Immature natural killer cell (primary cell): ENCODE results near the gene PPP4R2. TPM values are rescaled to one million over a fixed set of nuclear protein-coding genes. Genes with fewer than 3 reads are reported as not detected.

Experiments
- DNase-seq, 3 donors: peaks; one replicate each; pipeline ENCODE4 v3.0.0; 2022; ENCODE audit warnings: mixed read lengths in 1 of 3
- H3K27ac Mint-ChIP-seq, 6 donors: one replicate each; pipeline ENCODE4 v1.8.0; 2020; ENCODE audit warnings: mixed read lengths in 6 of 6, mild to moderate bottlenecking in 5 of 6, inconsistent platforms in 4 of 6, moderate library complexity in 3 of 6
- H3K27me3 Mint-ChIP-seq, 3 donors: one replicate each; pipeline ENCODE4 v1.8.0; 2020 to 2021; ENCODE audit warnings: low read depth in 3 of 3, mild to moderate bottlenecking in 3 of 3, mixed read lengths in 3 of 3, moderate library complexity in 3 of 3, inconsistent platforms in 1 of 3
- H3K36me3 Mint-ChIP-seq, 3 donors: one replicate each; pipeline ENCODE4 v1.8.0; 2020; ENCODE audit warnings: mixed read lengths in 3 of 3, inconsistent platforms in 2 of 3, mild to moderate bottlenecking in 2 of 3
- H3K4me1 Mint-ChIP-seq, 2 donors: one replicate each; pipeline ENCODE4 v1.8.0; 2020; ENCODE audit warnings: inconsistent platforms in 2 of 2, mild to moderate bottlenecking in 2 of 2, mixed read lengths in 2 of 2, moderate library complexity in 1 of 2
- H3K4me3 Mint-ChIP-seq, 5 donors: one replicate each; pipeline ENCODE4 v1.8.0; 2020; ENCODE audit warnings: mild to moderate bottlenecking in 5 of 5, mixed read lengths in 5 of 5, inconsistent platforms in 3 of 5, moderate library complexity in 3 of 5
- H3K9me3 Mint-ChIP-seq, 6 donors: one replicate each; pipeline ENCODE4 v1.8.0; 2020; ENCODE audit warnings: mild to moderate bottlenecking in 6 of 6, mixed read lengths in 6 of 6, inconsistent platforms in 4 of 6, moderate library complexity in 3 of 6
- polyA plus RNA-seq, 3 donors: library from polyadenylated mRNA; unstranded; fragments of 300-500 nt; fragmentation: Illumina TruSeq; gene quantifications; one replicate each; pipeline ENCODE4 v1.2.3, GENCODE V29; 2021

PPP4R2 gene
- polyA plus RNA-seq, 3 donors from 2014 or later, result 27.6 to 47.3 (median 44.9) TPM

DNA sequence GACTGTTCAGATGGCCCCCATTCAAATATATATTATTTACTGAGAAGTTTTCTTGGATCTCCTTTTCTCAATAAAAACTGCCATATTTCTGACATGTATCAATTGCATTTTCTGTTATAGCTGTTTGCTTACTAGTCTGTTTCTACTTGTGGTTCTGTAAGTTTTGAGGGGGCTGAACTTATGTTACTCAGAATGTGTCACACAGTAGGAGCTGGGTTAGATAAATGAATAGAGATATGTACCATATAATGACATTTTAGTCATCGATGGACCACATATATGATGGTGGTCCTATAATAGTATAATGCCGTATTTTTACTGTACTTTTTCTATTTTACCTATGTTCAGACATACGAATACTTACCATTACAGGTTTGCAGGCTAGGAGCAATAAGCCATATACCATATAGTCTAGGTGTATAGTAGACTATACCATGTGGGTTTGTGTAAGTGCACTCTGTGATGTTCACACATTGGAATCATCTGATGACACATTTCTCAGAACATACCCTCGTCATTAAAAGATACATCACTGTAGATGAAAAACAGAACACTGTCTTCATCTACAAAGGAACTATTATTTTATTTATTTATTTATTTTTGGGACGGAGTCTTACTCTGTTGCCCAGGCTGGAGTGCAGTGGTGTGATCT, 22.3 kb downstream of the PPP4R2 start:
- Mint-ChIP-seq H3K27ac (peak overlapping the region in 2 of 6 donors; percentile 1 to 63), H3K36me3 (no peaks in the 10 kb centered on the region), H3K27me3 (peaks cover 0 to 3% (median 1%) of the 10 kb centered on the region in 3 donors), H3K9me3 (no peaks in the 10 kb centered on the region), H3K4me3 (peak overlapping the region in 1 of 5 donors; percentile 29), H3K4me1 (peaks cover 57 to 81% of the 10 kb centered on the region in 2 donors)
- no peak for DNase-seq

DNA sequence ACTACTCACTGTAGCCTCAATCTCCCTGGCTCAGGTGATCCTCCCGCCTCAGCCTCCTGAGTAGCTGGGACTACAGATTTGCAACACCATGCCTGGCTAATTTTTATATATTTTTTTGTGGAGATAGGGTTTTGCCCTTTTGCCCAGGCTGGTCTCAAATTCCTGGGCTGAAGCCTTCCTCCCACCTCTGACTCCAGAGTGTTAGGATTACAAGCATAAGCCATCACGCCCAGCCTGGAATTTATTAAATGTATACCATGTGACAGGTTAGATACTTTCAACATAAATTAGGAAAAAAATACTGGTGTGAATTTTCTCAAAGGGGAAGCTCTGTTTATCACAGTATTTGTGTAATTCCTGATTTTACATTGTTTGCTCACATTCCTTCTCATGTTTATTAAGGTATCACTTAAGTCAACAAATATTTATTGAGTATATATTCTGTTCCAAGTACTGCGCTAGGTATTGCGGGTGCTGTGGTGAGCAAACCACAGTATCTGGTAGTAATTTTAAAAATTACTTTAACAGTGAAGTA, 24.8 kb downstream of the PPP4R2 start:
- peaks cover 63 to 91% of the 10 kb centered on the region in 2 donors for H3K4me1 Mint-ChIP-seq
- no peaks in the 10 kb centered on the region for H3K27me3 Mint-ChIP-seq
- DNase-seq, result no peak
- H3K4me3 Mint-ChIP-seq, result no peak overlapping the region
- no peaks in the 10 kb centered on the region for H3K36me3 Mint-ChIP-seq
- H3K9me3 Mint-ChIP-seq, result no peaks in the 10 kb centered on the region
- H3K27ac Mint-ChIP-seq, result peak overlapping the region in 3 of 6 donors; percentile 41 to 54 (median 42)

DNA sequence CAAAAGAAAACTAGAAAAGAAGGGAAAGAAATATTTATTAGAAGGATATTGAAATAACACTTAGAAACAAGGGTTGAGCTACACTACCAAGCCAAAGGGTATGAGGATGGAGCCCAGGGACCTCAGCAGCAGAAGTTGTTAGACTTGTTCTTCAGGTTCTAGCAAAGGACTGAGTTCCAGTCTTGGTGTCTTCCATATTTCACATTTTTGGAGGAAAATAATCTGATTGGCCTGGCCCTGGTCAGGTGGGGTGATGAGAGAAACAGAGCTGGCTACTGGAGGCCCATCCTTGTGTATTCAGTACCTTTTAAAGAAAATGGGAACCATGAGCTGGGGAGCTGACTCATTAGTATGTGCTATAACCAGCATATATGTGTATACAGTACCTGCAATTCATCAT, 28.2 kb downstream of the PPP4R2 start:
- no peak for DNase-seq
- no peak overlapping the region for H3K27ac Mint-ChIP-seq
- H3K4me3 Mint-ChIP-seq, result no peak overlapping the region
- peaks cover 70 to 95% of the 10 kb centered on the region in 2 donors for H3K4me1 Mint-ChIP-seq
- H3K36me3 Mint-ChIP-seq, result no peaks in the 10 kb centered on the region
- H3K27me3 Mint-ChIP-seq, result no peaks in the 10 kb centered on the region
- H3K9me3 Mint-ChIP-seq, result no peaks in the 10 kb centered on the region

DNA sequence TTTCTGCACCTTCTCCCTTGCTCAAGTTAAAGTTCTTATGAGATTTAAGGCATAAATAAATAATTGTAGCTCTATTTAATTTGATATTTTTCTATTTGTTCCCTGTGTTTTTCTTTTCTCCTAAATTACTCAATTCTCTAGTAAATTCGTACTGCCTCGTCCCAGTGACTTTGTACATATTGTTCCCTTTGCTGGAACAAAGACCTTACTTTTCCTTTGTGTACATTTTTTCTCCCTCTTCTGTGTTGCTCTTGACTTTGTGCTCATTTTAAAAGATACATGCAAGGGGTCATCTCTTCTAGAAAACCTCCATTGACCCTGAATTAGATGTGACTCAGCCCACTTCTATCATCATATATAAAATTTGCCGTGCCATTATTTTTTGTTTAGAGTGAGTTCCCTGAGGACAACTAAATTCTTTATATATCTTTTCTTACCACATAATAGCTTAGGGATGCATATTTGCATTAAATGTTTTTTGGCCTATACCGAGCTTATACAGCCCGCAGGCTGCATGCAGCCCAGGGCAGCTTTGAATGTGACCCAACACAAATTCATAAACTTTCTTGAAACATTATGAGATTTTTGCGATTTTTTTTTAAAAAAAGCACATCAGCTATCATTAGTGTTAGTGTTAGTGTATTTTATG, 29.6 kb downstream of the PPP4R2 start:
- H3K4me1 Mint-ChIP-seq, result peaks cover 71 to 95% of the 10 kb centered on the region in 2 donors
- no peak overlapping the region for H3K4me3 Mint-ChIP-seq
- peak overlapping the region in 1 of 6 donors; percentile 29 for H3K27ac Mint-ChIP-seq
- no peaks in the 10 kb centered on the region for H3K36me3 Mint-ChIP-seq
- no peak for DNase-seq
- no peaks in the 10 kb centered on the region for H3K9me3 Mint-ChIP-seq
- H3K27me3 Mint-ChIP-seq, result no peaks in the 10 kb centered on the region

DNA sequence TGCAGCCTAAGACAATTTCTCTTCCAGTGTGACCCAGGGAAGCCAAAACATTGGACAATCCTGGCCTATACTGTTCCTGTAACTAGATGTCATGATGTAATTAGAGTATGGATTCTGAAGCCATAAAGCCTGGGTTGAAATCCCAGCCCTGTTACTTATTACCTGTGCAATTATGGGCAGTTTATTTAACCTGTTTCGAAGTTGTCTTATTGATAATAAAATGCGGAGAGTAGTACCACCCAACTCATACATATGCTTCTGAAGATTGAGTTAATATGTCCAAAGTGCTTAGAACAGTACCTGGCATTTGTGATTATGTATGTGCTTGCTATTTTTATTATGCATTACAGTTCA, 30.1 kb downstream of the PPP4R2 start:
- no peaks in the 10 kb centered on the region for H3K9me3 Mint-ChIP-seq
- H3K27me3 Mint-ChIP-seq, result no peaks in the 10 kb centered on the region
- DNase-seq, result no peak
- H3K27ac Mint-ChIP-seq, result no peak overlapping the region
- peak overlapping the region in 1 of 5 donors; percentile 46 for H3K4me3 Mint-ChIP-seq
- H3K4me1 Mint-ChIP-seq, result peaks cover 67 to 91% of the 10 kb centered on the region in 2 donors
- H3K36me3 Mint-ChIP-seq, result no peaks in the 10 kb centered on the region

DNA sequence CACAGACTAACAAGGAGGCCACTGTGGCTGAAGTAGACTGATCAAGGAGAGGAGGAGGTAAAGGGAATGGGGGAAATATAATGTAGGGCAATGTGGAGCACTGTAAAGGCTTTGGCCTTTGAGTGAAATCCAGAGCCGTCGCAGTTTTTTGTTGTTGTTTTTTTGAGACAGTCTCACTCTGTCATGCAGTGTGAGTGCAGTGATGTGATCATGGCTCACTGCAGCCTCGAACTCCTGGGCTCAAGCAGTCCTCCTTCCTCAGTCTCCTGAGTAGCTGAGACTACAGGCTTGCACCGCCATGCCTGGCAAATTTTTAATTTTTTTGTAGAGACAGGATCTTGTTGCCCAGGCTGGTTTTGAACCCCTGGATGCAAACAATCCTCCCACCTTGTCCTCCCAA, 32.2 kb downstream of the PPP4R2 start:
- Mint-ChIP-seq H3K9me3 (no peaks in the 10 kb centered on the region), H3K27ac (peak overlapping the region; percentile 46 to 80 (median 70)), H3K27me3 (no peaks in the 10 kb centered on the region), H3K4me3 (peak overlapping the region; percentile 33 to 57 (median 39)), H3K4me1 (peaks cover 73 to 90% of the 10 kb centered on the region in 2 donors), H3K36me3 (no peaks in the 10 kb centered on the region)
- DNase-seq, result no peak

DNA sequence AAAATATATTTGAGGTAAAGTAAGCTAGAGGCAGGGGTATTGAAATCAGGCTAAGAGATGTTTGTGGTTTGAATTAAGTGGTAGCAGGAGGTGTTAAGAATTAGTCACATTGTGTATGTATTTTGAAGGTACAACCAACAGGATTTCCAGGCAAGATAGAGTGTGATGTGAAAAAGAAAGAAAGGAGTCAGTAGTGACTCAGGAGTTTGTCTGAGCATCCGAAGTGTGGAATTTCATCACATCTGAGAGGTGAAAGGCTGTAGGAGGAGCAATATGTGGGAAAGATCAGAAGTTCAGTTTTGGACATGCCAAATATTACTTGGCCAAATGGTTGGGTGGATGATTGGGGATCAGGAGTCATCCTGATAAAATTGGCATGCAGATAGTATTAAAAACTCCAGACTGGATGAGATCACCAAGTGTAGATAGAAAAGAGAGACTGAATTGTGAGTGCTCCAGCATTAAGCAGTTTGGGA, 32.7 kb downstream of the PPP4R2 start:
- H3K36me3 Mint-ChIP-seq, result no peaks in the 10 kb centered on the region
- DNase-seq, result peak; percentile 35 to 51 (median 39)
- peak overlapping the region; percentile 25 to 44 (median 39) for H3K4me3 Mint-ChIP-seq

DNA sequence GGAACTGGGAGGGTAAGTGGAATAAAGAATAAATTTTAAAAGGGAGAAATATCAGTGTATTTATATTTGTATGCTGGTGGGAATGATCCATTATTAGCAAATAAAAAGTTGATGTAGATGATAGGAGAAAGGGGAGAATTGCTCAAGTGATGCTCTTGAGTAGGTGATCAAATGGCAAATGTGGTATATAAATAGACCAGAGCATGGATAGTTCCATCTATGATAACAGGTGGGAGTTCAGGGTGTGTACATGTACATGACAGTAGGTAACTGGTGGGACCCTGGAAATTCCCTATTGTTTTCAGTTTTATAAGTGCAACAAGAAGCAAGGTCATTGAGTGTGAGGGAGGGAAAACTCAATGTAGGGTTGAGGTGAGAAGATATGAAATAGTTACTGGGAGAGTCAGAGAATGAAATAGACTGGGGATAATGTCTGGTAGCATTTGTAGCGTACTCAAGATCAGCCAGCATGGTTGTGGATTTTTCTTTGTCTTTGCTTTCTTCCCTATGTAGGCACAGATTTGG, 33.5 kb downstream of the PPP4R2 start:
- DNase-seq, result no peak
- Mint-ChIP-seq H3K27ac (peak overlapping the region in 5 of 6 donors; percentile 39 to 80 (median 49)), H3K4me1 (peaks cover 80 to 91% of the 10 kb centered on the region in 2 donors), H3K27me3 (no peaks in the 10 kb centered on the region), H3K9me3 (no peaks in the 10 kb centered on the region), H3K4me3 (peak overlapping the region in 1 of 5 donors; percentile 42), H3K36me3 (no peaks in the 10 kb centered on the region)

More for the DNA sequence above, 32.7 kb downstream of the PPP4R2 start:
- Mint-ChIP-seq H3K4me1 (peaks cover 77 to 91% of the 10 kb centered on the region in 2 donors), H3K27me3 (no peaks in the 10 kb centered on the region), H3K9me3 (no peaks in the 10 kb centered on the region), H3K27ac (peak overlapping the region; percentile 46 to 80 (median 74))

DNA sequence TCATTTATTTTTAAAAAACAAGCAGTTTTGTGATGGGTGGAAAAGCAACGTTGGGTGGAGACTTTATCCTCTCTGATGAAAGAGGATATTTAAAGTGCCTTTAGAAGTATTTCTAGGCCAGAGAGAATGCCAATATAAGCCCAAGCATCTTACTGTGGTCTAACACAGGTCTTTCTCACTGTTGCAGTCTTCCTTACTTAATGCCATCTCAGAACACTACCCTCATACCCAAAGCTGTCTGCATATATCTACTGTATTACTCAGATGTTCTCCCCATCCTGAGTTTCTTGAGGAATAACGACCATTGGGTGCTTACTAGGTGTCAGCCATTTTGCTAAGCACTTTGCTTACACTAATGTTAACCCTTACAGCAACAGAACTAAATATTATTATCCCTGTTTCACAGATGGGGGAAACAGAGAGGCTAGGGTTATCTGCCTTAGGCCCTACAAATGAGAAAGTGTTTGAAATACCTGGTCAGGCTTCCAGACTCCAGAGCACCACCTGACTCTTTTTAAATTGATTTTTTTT, 35.0 kb downstream of the PPP4R2 start:
- no peaks in the 10 kb centered on the region for H3K27me3 Mint-ChIP-seq
- no peaks in the 10 kb centered on the region for H3K9me3 Mint-ChIP-seq
- no peak overlapping the region for H3K4me3 Mint-ChIP-seq
- no peaks in the 10 kb centered on the region for H3K36me3 Mint-ChIP-seq
- H3K4me1 Mint-ChIP-seq, result peaks cover 77 to 87% of the 10 kb centered on the region in 2 donors
- peak overlapping the region in 1 of 6 donors; percentile 33 for H3K27ac Mint-ChIP-seq
- no peak for DNase-seq

DNA sequence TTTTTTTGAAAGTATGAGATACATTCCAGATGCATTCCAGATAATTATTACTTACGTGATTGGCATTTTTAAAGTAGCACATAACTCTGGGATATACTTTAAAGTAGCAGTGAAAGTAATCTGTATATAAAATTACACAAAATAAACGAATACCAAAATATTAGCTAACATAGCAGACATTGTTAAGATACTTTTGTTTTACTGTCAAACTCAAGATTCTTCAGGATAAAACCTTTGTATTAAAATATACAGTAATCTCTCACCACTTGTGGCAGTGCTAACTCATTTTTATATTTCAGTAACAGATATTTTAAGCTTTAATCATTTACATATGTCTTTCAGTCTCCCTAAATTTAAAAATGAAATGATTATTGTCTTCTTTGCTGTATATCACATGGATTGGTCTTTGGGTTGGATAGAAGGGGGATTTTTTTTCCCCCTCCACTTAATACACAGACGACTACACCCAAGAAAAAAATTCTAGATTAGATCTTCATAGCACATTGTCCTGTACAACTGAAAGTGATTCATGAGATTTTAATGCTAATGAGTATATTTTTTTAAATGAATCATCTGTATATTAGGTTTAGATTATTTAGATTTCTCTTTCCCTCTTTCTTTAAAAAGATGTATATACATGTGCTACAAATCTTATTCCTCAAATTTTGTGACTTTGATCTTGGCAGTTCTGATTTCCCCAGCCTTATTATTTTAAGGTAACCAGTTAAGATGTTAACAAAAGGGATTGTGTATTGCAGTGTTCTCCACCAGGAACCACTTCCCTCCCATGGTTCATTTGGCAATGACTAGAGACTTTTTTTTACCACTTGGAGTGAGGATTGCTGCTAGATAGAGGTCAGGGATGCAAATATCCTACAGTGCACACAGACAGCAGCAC, 40.3 kb downstream of the PPP4R2 start:
- Mint-ChIP-seq H3K4me1 (peaks cover 66 to 78% of the 10 kb centered on the region in 2 donors), H3K9me3 (no peaks in the 10 kb centered on the region), H3K27me3 (no peaks in the 10 kb centered on the region), H3K36me3 (peaks cover 0 to 2% (median 0%) of the 10 kb centered on the region in 3 donors), H3K27ac (peak overlapping the region; percentile 21 to 82 (median 42)), H3K4me3 (peak overlapping the region in 1 of 5 donors; percentile 5)
- no peak for DNase-seq

DNA sequence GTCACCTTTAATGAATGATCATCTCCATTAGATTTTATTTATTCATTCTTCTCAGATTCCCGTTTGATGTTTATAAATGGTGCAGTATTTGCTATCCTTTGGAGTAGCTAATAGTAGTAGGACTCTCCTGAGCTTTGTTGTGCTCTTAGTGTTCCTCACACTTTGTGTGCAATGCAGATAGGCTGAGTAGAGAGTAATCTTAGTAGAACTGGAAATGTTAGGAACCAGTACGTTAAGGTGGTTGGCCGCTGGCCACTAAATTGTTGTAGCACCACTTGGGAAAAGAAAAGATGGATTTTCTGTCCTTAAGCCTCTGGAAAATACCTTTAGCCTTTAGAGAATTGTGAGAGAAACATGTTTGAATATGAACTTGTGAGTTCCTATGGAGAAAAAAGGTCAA, 44.9 kb downstream of the PPP4R2 start:
- peak overlapping the region in 1 of 6 donors; percentile 37 for H3K27ac Mint-ChIP-seq

DNA sequence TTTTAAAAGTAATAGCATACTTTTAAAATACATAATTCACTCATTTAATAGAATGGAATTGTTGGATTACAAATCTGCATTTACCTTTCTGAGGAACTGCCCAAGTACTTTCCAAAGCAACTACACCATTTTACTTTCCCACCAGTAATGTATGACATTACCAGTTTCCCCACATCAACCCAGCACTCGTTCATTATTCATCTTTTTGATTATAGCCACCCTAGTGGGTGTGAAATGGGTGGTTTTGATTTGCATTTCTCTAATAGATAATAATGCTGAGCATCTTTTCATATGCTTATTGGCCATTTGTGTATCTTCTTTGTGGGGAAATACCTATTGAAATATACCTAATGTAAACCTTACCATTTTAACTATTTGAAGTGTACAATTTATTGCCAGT, 46.8 kb downstream of the PPP4R2 start:
- Mint-ChIP-seq H3K4me3 (no peak overlapping the region), H3K27me3 (no peaks in the 10 kb centered on the region), H3K4me1 (peaks cover 56 to 68% of the 10 kb centered on the region in 2 donors), H3K27ac (peak overlapping the region in 1 of 6 donors; percentile 23), H3K9me3 (no peaks in the 10 kb centered on the region), H3K36me3 (no peaks in the 10 kb centered on the region)
- DNase-seq, result no peak

More for the DNA sequence above, 44.9 kb downstream of the PPP4R2 start:
- Mint-ChIP-seq H3K27me3 (no peaks in the 10 kb centered on the region), H3K9me3 (no peaks in the 10 kb centered on the region), H3K4me1 (peaks cover 67 to 78% of the 10 kb centered on the region in 2 donors), H3K36me3 (peaks cover 0 to 2% (median 0%) of the 10 kb centered on the region in 3 donors), H3K4me3 (no peak overlapping the region)
- DNase-seq, result no peak

DNA sequence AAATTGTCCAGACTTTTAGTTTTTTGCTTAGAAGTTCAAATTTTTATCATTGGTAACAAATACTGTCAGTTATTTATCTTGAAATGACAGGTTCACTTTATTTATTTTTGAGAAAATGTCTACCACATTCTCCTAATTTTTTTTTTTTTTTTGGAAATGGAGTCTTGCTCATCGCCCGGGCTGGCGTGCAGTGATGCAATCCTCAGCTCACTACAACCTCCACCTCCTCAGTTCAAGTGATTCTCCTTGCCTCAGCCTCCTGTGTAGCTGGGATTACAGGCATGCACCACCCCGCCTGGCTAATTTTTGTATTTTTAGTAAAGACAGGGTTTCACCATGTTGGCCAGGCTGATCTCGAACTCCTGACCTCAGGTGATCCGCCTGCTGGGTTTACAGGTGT, 48.8 kb downstream of the PPP4R2 start:
- Mint-ChIP-seq H3K27me3 (no peaks in the 10 kb centered on the region), H3K9me3 (no peaks in the 10 kb centered on the region), H3K4me3 (no peak overlapping the region), H3K4me1 (peaks cover 54 to 74% of the 10 kb centered on the region in 2 donors), H3K36me3 (no peaks in the 10 kb centered on the region), H3K27ac (no peak overlapping the region)
- no peak for DNase-seq
